Body of pancreas (tissue), 4 donors: ENCODE measurements around the gene USP14.

Experiments
- CTCF ChIP-seq, 7 experiments: fragments of 450-650 bp in 4 of 7; fragments of 200-600 bp in 3 of 7; sonication (generic) in 3 of 7; IDR thresholded peaks; one replicate each; pipeline ENCODE4 v1.5.1; 2016 to 2019; ENCODE audit warnings: antibody characterized with exemption in 7 of 7
- POLR2A ChIP-seq, 3 donors: fragments of 450-650 bp; IDR thresholded peaks; one replicate each; pipeline ENCODE4 v1.6.1; 2016; ENCODE audit warnings: antibody characterized with exemption in 3 of 3, mild to moderate bottlenecking in 2 of 3

- no peak for TF ChIP-seq CTCF (IDR thresholded peaks at IDR 0.05)
- no peak for TF ChIP-seq POLR2A (IDR thresholded peaks at IDR 0.05)
Measured at GRCh38 chr18:199214-199613, 40.9 kb downstream of the USP14 start.
